HCT116 (cell line): ENCODE results near the gene FAM43A. TPM values are rescaled to one million over a fixed set of nuclear protein-coding genes. Genes with fewer than 3 reads are reported as not detected.

ENCODE experiments used
- ATAC-seq: fragments of 200-7000 bp; cut with Tn5 transposase; 2 replicates; pipeline ENCODE4 v1.9.1; 2020; ENCODE audit warnings: mild to moderate bottlenecking, moderate library complexity
- BruUV-seq: library from RNA; stranded (reverse); fragments of 400-500 nt; replicated peaks from 2 replicates; lab custom pipeline; 2021; lab: Mats Ljungman, UMichigan
- CTCF ChIA-PET: fragments of 300-600 bp; sonication (Branson Sonifier 250); formaldehyde crosslinking; loops from one replicate; lab custom pipeline; 2021; ENCODE audit warnings: antibody characterized with exemption; lab: Charles Lee
- POLR2A ChIA-PET: fragments of 300-600, 350-600 bp; sonication (Branson Sonifier 250); formaldehyde crosslinking; loops from one replicate; lab custom pipeline; 2021; ENCODE audit warnings: antibody characterized with exemption; lab: Charles Lee
- RAD21 ChIA-PET, 2 experiments: fragments of 300-600 bp; sonication (Branson Sonifier 250); formaldehyde crosslinking; loops; one replicate each; lab custom pipeline; 2023; ENCODE audit warnings: low total read pairs in 2 of 2; ENCODE audit not compliant: uncharacterized antibody in 2 of 2, unreplicated experiment in 2 of 2, low non-redundant PET in 1 of 2; lab: Charles Lee
- DNase-seq: peaks from one replicate; pipeline ENCODE4 v3.0.0-alpha.2; 2010; ENCODE audit warnings: low read depth, low spot score
- H2AFZ ChIP-seq: fragments of 200-600 bp; shearing (Covaris generic), sonication (generic); 2 replicates; pipeline ENCODE4 v1.6.1; 2017; ENCODE audit warnings: low read depth, mixed run types, mixed read lengths, antibody characterized with exemption, low read length; ENCODE audit not compliant: poor library complexity, severe bottlenecking
- H3K27ac ChIP-seq: 2 replicates; pipeline ENCODE4 v1.5.1; 2012; ENCODE audit warnings: low read depth, low read length
- H3K27me3 ChIP-seq: fragments of 200-600 bp; sonication (generic); 2 replicates; pipeline ENCODE4 v1.6.1; 2016; ENCODE audit warnings: mixed run types, low read length, mixed read lengths; ENCODE audit not compliant: insufficient read depth
- H3K36me3 ChIP-seq, 2 experiments: fragments of 200-500 bp in 1 of 2; fragments of 200-600 bp in 1 of 2; sonication (Bioruptor generic) in 1 of 2; sonication (generic) in 1 of 2; 2 replicates each; pipeline versions ENCODE4 v1.5.1 to v1.6.1; 2014 to 2016; ENCODE audit warnings: low read length in 2 of 2, inconsistent platforms in 1 of 2, mixed read lengths in 1 of 2, mixed run types in 1 of 2; ENCODE audit not compliant: insufficient read depth in 2 of 2, control insufficient read depth in 1 of 2
- H3K4me1 ChIP-seq, 2 experiments: fragments of 200-600 bp in 1 of 2; sonication (generic) in 1 of 2; 2 replicates each; pipeline versions ENCODE4 v1.5.1 to v1.6.1; 2012 to 2017; ENCODE audit warnings: low read length in 2 of 2, inconsistent platforms in 1 of 2, mild to moderate bottlenecking in 1 of 2, mixed read lengths in 1 of 2, mixed run types in 1 of 2, moderate library complexity in 1 of 2; ENCODE audit not compliant: insufficient read depth in 2 of 2, control insufficient read depth in 1 of 2
- H3K4me2 ChIP-seq: fragments of 200-600 bp; sonication (generic); 2 replicates; pipeline ENCODE4 v1.6.1; 2017; ENCODE audit warnings: mixed run types, low read length, mixed read lengths
- H3K4me3 ChIP-seq, 2 experiments: fragments of 200-600 bp in 1 of 2; sonication (generic) in 1 of 2; replicated peaks in 1 of 2; 2 replicates each; pipeline ENCODE4 v1.5.1; 2011 to 2016; ENCODE audit warnings: low read length in 2 of 2, control low read depth in 1 of 2, low read depth in 1 of 2, mild to moderate bottlenecking in 1 of 2, mixed read lengths in 1 of 2, mixed run types in 1 of 2
- H3K79me2 ChIP-seq: fragments of 200-600 bp; sonication (generic); 2 replicates; pipeline ENCODE4 v1.6.1; 2017; ENCODE audit warnings: mild to moderate bottlenecking, mixed run types, low read length, moderate library complexity, mixed read lengths; ENCODE audit not compliant: insufficient read depth
- H3K9ac ChIP-seq: fragments of 200-600 bp; sonication (generic); 2 replicates; pipeline ENCODE4 v1.6.1; 2016; ENCODE audit warnings: low read length, mixed read lengths
- H3K9me2 ChIP-seq: fragments of 200-600 bp; sonication (generic), shearing (Covaris generic); 2 replicates; pipeline ENCODE4 v1.6.1; 2017; ENCODE audit warnings: mixed run types, mild to moderate bottlenecking, moderate library complexity; ENCODE audit not compliant: insufficient read depth
- H3K9me3 ChIP-seq, 2 experiments: fragments of 200-500 bp in 1 of 2; fragments of 200-600 bp in 1 of 2; sonication (Bioruptor generic) in 1 of 2; sonication (generic) in 1 of 2; 2 replicates each; pipeline ENCODE4 v1.6.1; 2014 to 2017; ENCODE audit warnings: low read length in 2 of 2, mixed read lengths in 2 of 2, inconsistent platforms in 1 of 2, low read depth in 1 of 2, mild to moderate bottlenecking in 1 of 2, mixed run types in 1 of 2, moderate library complexity in 1 of 2; ENCODE audit not compliant: control insufficient read depth in 1 of 2, insufficient read depth in 1 of 2
- H4K20me1 ChIP-seq: fragments of 200-600 bp; sonication (generic), shearing (Covaris generic); 2 replicates; pipeline ENCODE4 v1.6.1; 2017; ENCODE audit warnings: mixed run types, mild to moderate bottlenecking, moderate library complexity; ENCODE audit not compliant: insufficient read depth
- EZH2phosphoT487 ChIP-seq: fragments of 200-600 bp; IDR thresholded peaks from 2 replicates; pipeline ENCODE4 v1.6.1; 2018; ENCODE audit warnings: antibody characterized with exemption, borderline replicate concordance
- FOSL1 ChIP-seq: IDR thresholded peaks from 2 replicates; pipeline ENCODE4 v1.6.1; 2012; ENCODE audit warnings: low read depth
- JUND ChIP-seq: IDR thresholded peaks from 2 replicates; pipeline ENCODE4 v1.6.1; 2012
- POLR2A ChIP-seq: IDR thresholded peaks from 2 replicates; pipeline ENCODE4 v1.7.0; 2011; ENCODE audit warnings: borderline replicate concordance; ENCODE audit not compliant: insufficient read depth, insufficient read length; ENCODE audit errors: extremely low read depth
- POLR2AphosphoS5 ChIP-seq: IDR thresholded peaks from 2 replicates; pipeline ENCODE4 v1.6.1; 2011; ENCODE audit warnings: mild to moderate bottlenecking, low read depth, low read length, moderate library complexity
- SRF ChIP-seq: IDR thresholded peaks from 2 replicates; pipeline ENCODE4 v1.6.1; 2012; ENCODE audit warnings: low read depth
- TCF7L2 ChIP-seq: IDR thresholded peaks from 2 replicates; pipeline ENCODE4 v1.7.0; 2011; ENCODE audit warnings: borderline replicate concordance, inconsistent platforms; ENCODE audit not compliant: insufficient read depth, insufficient read length; ENCODE audit errors: extremely low read depth
- YY1 ChIP-seq: IDR thresholded peaks from 2 replicates; pipeline ENCODE4 v1.6.1; 2011; ENCODE audit warnings: low read length, low read depth, moderate library complexity, mild to moderate bottlenecking; ENCODE audit not compliant: insufficient replicate concordance; ENCODE audit errors: extremely low read depth
- ZBTB33 ChIP-seq: IDR thresholded peaks from 2 replicates; pipeline ENCODE4 v1.6.1; 2011; ENCODE audit warnings: mild to moderate bottlenecking, low read length, moderate library complexity; ENCODE audit not compliant: insufficient replicate concordance; ENCODE audit errors: extremely low read depth
- ZNF274 ChIP-seq: fragments of 200-500 bp; sonication (Bioruptor generic); IDR thresholded peaks from 2 replicates; pipeline ENCODE4 v1.6.1; 2014; ENCODE audit warnings: mild to moderate bottlenecking, low read depth, low read length, inconsistent platforms
- intact Hi-C: fragments of 100-400 bp; cut with micrococcal nuclease; formaldehyde crosslinking; loops from 2 replicates; pipeline ENCODE4 v1.10.0; 2022
- total RNA-seq: library from RNA; stranded (reverse); gene quantifications from one replicate; pipeline ENCODE4 v1.2.1, GENCODE V29; 2021; ENCODE audit not compliant: unreplicated experiment

FAM43A gene
- total RNA-seq, 1 experiment from 2014 or later, result 6.8 TPM

GRCh38 chr3:194727435-194728128 lies 41.9 kb downstream of the FAM43A start:
- TF ChIP-seq YY1, result no peak
- TF ChIP-seq POLR2AphosphoS5, result no peak
- no peak for TF ChIP-seq ZBTB33
- TF ChIP-seq JUND, result no peak
- TF ChIP-seq SRF, result no peak
- no peak for TF ChIP-seq FOSL1
- no peak for TF ChIP-seq ZNF274
- TF ChIP-seq EZH2phosphoT487, result no peak
- TF ChIP-seq POLR2A, result no peak
- no peak for TF ChIP-seq TCF7L2
- no peak overlapping the region for H3K27ac ChIP-seq
- ChIA-PET POLR2A (no interaction called here), RAD21 (no interaction called here), CTCF (no interaction called here)
- H3K36me3 ChIP-seq, result no peaks in the 10 kb centered on the region
- H3K9me3 ChIP-seq, result no peaks in the 10 kb centered on the region
- H3K4me1 ChIP-seq, result no peaks in the 10 kb centered on the region
- H2AFZ ChIP-seq, result no peak overlapping the region
- DNase-seq (no peak), ATAC-seq (no peak)
- no peak overlapping the region for H3K9ac ChIP-seq
- H3K4me3 ChIP-seq, result no peak overlapping the region
- no peaks in the 10 kb centered on the region for H3K27me3 ChIP-seq
- intact Hi-C loops, result no loop called here
- H4K20me1 ChIP-seq, result no peaks in the 10 kb centered on the region
- no TSS peak for BruUV-seq
- H3K79me2 ChIP-seq, result no peaks in the 10 kb centered on the region
- H3K4me2 ChIP-seq, result no peak overlapping the region
- no peaks in the 10 kb centered on the region for H3K9me2 ChIP-seq
